ENCODE data around the gene FBXO45. TPM values are rescaled to one million over a fixed set of nuclear protein-coding genes. Genes with fewer than 3 reads are reported as not detected.

The FBXO45 gene
- total and polyA plus RNA-seq, 10 of the 15 experiments (the other 5 are each of a cell fraction or from before 2014, with no cell fraction given), result 4.0 to 17.3 (median 11.8) TPM

- Histone ChIP-seq H3K4me3 (no peak overlapping the region), H2AFZ (ENCODE audit: control insufficient read depth, low read depth, low read length) (no peak overlapping the region), H4K20me1 (ENCODE audit: control insufficient read depth, insufficient read depth) (no peaks in the 10 kb centered on the region), H3K27me3 (replicated peaks in 1 of 2; ENCODE audit: control insufficient read depth in 2 of 2, insufficient read depth in 2 of 2, low read length in 1 of 2) (no peaks in the 10 kb centered on the region), H3K9me3 (replicated peaks; ENCODE audit: control insufficient read depth, insufficient read depth, low read length) (no peaks in the 10 kb centered on the region), H3K79me2 (ENCODE audit: control insufficient read depth, insufficient read depth, low read length) (no peaks in the 10 kb centered on the region), H3K4me1 (ENCODE audit: control insufficient read depth, insufficient read depth, low read length) (peaks cover 8% of the 10 kb centered on the region), H3K27ac (ENCODE audit: control insufficient read depth, insufficient read depth) (no peak overlapping the region), H3K36me3 (ENCODE audit: control insufficient read depth in 2 of 2, insufficient read depth in 2 of 2, low read length in 1 of 2) (no peaks in the 10 kb centered on the region; a peak in 1 of 4 replicates), H3K9ac (ENCODE audit: control insufficient read depth, insufficient read depth, low read length) (no peak overlapping the region), H3K4me2 (ENCODE audit: control insufficient read depth, insufficient read depth) (no peak overlapping the region)
- ChIA-PET SMC1A (ENCODE audit: uncharacterized antibody, unreplicated experiment) (interaction anchor here (1.6 kb wide), 1 partner anchor 19 kb away, joined by 3 read pairs; no protein-coding TSS in a partner anchor), RAD21 (ENCODE audit: unreplicated experiment) (no interaction called here), CTCF (interaction anchor here (2.1 to 2.6 kb wide), 2 partner anchors 18 to 34 kb away, joined by 4 to 8 read pairs; no protein-coding TSS in a partner anchor), POLR2A (no interaction called here)
- no peak for FAIRE-seq
- intact Hi-C loops (cut with micrococcal nuclease; ENCODE audit: unreplicated experiment), result no loop called here
- no peak for DNase-seq (ENCODE audit: low read depth, low spot score)
- no TSS peak for BruUV-seq (replicated peaks)
- WGBS (ENCODE audit: insufficient coverage, insufficient replicate concordance, low lambda C conversion rate, missing lambda C conversion rate), result 81% methylated on average over 5 of the region's 5 CpGs
- ATAC-seq, result no peak
- in situ Hi-C loops (cut with MboI), result no loop called here
- TF ChIP-seq SMAD5 (IDR thresholded peaks at IDR 0.05; ENCODE audit: low read depth), result no peak
- TF ChIP-seq ZNF687 (IDR thresholded peaks at IDR 0.05), result no peak
- no peak for TF ChIP-seq PRDM15 (CRISPR knock-in tag; IDR thresholded peaks at IDR 0.05)
- no peak for TF ChIP-seq ZNF384 (IDR thresholded peaks at IDR 0.05; ENCODE audit: borderline replicate concordance, low read depth, low read length)
- no peak for TF ChIP-seq CHD2 (IDR thresholded peaks at IDR 0.05; ENCODE audit: borderline replicate concordance, low read depth, low read length)
- no peak for TF ChIP-seq FOXM1 (IDR thresholded peaks at IDR 0.05; ENCODE audit: low read depth, low read length)
- no peak for TF ChIP-seq MLLT1 (IDR thresholded peaks at IDR 0.05)
- TF ChIP-seq TCF3 (IDR thresholded peaks at IDR 0.05; ENCODE audit: borderline replicate concordance, insufficient read depth, low read depth, low read length), result no peak
- TF ChIP-seq ZSCAN29 (IDR thresholded peaks at IDR 0.05), result no peak
- TF ChIP-seq E2F4 (IDR thresholded peaks at IDR 0.05; ENCODE audit: low read depth, low read length), result no peak
- TF ChIP-seq RUNX3 (IDR thresholded peaks at IDR 0.05; ENCODE audit: low read length), result no peak
These were observed 11.2 kb upstream of the FBXO45 start for GRCh38 chr3:196557236-196557635.
